Neural progenitor cell (in vitro differentiated cells): ENCODE data around the gene NT5C. TPM values are rescaled to one million over a fixed set of nuclear protein-coding genes. Genes with fewer than 3 reads are reported as not detected.

Experiments used
- DNase-seq: peaks from one replicate; pipeline ENCODE4 v3.0.0-alpha.2; 2016; ENCODE audit warnings: low spot score
- H2AFZ ChIP-seq: fragments of 200-600 bp; sonication (generic); replicated peaks from 2 replicates; pipeline ENCODE4 v1.6.1; 2016; ENCODE audit warnings: antibody characterized with exemption
- H3F3A ChIP-seq: fragments of 200-600 bp; sonication (generic); 2 replicates; pipeline ENCODE4 v1.6.1; 2016; ENCODE audit warnings: antibody characterized with exemption, low read depth
- H3K27ac ChIP-seq: fragments of 200-600 bp; sonication (generic); 2 replicates; pipeline ENCODE4 v1.5.1; 2016; ENCODE audit warnings: mild to moderate bottlenecking
- H3K27me3 ChIP-seq: fragments of 200-600 bp; sonication (generic); 2 replicates; pipeline ENCODE4 v1.6.1; 2016; ENCODE audit warnings: mild to moderate bottlenecking, moderate library complexity
- H3K36me3 ChIP-seq: fragments of 200-600 bp; sonication (generic); 2 replicates; pipeline ENCODE4 v1.5.1; 2016
- H3K4me1 ChIP-seq: fragments of 200-600 bp; sonication (generic); 2 replicates; pipeline ENCODE4 v1.6.1; 2016; ENCODE audit warnings: mixed run types
- H3K4me2 ChIP-seq: fragments of 200-600 bp; sonication (generic); 2 replicates; pipeline ENCODE4 v1.6.1; 2016
- H3K4me3 ChIP-seq: fragments of 200-600 bp; sonication (generic); 2 replicates; pipeline ENCODE4 v1.5.1; 2016
- H3K79me2 ChIP-seq: fragments of 200-600 bp; sonication (generic); 2 replicates; pipeline ENCODE4 v1.6.1; 2016; ENCODE audit warnings: low read depth
- H3K9ac ChIP-seq: fragments of 200-600 bp; sonication (generic); 2 replicates; pipeline ENCODE4 v1.6.1; 2016
- H3K9me3 ChIP-seq: fragments of 200-600 bp; sonication (generic); 2 replicates; pipeline ENCODE4 v1.5.1; 2016; ENCODE audit warnings: low read depth
- H4K20me1 ChIP-seq: fragments of 200-600 bp; sonication (generic); 2 replicates; pipeline ENCODE4 v1.6.1; 2016; ENCODE audit warnings: low read depth
- H3K27ac Mint-ChIP-seq: 3 replicates; pipeline ENCODE4 v1.8.0; 2021; ENCODE audit warnings: mixed read lengths
- H3K27me3 Mint-ChIP-seq: 2 replicates; pipeline ENCODE4 v1.8.0; 2022; ENCODE audit warnings: low read depth, mild to moderate bottlenecking, inconsistent platforms, moderate library complexity, mixed read lengths; ENCODE audit not compliant: insufficient read depth
- H3K36me3 Mint-ChIP-seq: 3 replicates; pipeline ENCODE4 v1.8.0; 2021; ENCODE audit warnings: mixed read lengths
- H3K4me1 Mint-ChIP-seq: 3 replicates; pipeline ENCODE4 v1.8.0; 2021; ENCODE audit warnings: mixed read lengths
- H3K4me3 Mint-ChIP-seq: 3 replicates; pipeline ENCODE4 v1.8.0; 2021; ENCODE audit warnings: mild to moderate bottlenecking, moderate library complexity, mixed read lengths
- H3K9me3 Mint-ChIP-seq: 3 replicates; pipeline ENCODE4 v1.8.0; 2020; ENCODE audit warnings: mixed read lengths
- EZH2 ChIP-seq: fragments of 200-600 bp; sonication (generic); IDR thresholded peaks from 2 replicates; pipeline ENCODE4 v1.6.1; 2017; ENCODE audit warnings: antibody characterized with exemption, mild to moderate bottlenecking, moderate library complexity
- EZH2phosphoT487 ChIP-seq: fragments of 200-600 bp; sonication (generic); IDR thresholded peaks from 2 replicates; pipeline ENCODE4 v1.6.1; 2017; ENCODE audit warnings: antibody characterized with exemption
- total RNA-seq: library from RNA; depleted of rRNA; stranded (reverse); fragments of >200 nt; gene quantifications from 2 replicates; pipeline ENCODE4 v1.2.3, GENCODE V29; 2015; ENCODE audit warnings: low replicate concordance
- TF ChIP-seq, protein P1 (sequence below): fragments of 200-600 bp; sonication (generic); IDR thresholded peaks from 2 replicates; pipeline ENCODE4 v1.5.1; 2017; ENCODE audit warnings: antibody characterized with exemption, mild to moderate bottlenecking

Gene NT5C
- total RNA-seq, 1 donor from 2014 or later: 45.8 TPM

DNA sequence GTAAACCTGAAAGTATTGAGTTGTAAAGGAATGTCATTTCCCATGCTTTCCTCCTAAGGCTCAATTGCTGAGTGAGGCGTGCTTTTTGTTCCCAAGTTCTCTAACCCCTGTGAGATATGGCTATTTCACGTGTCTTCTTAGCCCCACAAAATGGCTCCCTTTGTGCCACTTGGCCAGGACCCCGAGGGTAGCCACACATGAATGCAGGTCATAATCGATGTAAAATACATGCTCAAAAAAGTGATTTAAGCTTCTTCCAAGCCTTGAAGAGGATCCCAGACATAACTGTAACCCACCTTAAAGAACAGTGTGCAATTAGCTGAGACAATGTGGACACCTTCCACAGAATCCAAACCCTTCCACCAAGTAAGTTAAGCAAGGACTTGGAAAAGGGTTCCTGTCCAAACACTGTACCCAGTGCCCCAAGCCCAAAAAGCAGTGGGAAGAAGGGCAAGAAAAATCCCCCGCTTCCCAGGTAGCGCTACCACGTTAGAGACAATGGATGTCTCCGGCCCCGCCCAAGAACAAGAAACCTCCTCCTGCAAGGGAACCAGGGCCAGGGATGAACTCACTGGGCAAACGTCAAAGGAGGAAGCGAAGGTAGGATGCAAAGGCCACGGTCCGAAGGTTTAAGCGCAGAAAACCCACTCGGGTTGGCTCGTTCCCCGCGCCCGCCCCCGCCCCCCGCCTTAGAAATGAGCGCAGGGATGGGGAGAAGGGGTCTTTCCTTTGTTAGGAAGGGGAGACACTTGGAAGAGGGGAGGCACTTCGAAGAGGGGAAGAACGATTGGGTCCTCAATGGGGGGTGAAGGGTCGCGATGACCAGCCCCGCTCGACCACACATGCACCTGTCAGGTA is 21.6 kb upstream of the NT5C start:
- Histone ChIP-seq H3K9me3 (no peaks in the 10 kb centered on the region), H3K9ac (peak overlapping the region; percentile 87), H3F3A (peaks cover 22% of the 10 kb centered on the region), H3K27ac (no peak overlapping the region), H3K79me2 (peaks cover 61% of the 10 kb centered on the region), H3K4me3 (peak overlapping the region; percentile 98), H3K27me3 (no peaks in the 10 kb centered on the region), H3K4me2 (peak overlapping the region; percentile 89), H4K20me1 (peaks cover 63% of the 10 kb centered on the region), H2AFZ (no peak overlapping the region), H3K4me1 (peaks cover 17% of the 10 kb centered on the region), H3K36me3 (peaks cover 6% of the 10 kb centered on the region)
- no peaks in the 10 kb centered on the region for H3K9me3 Mint-ChIP-seq
- H3K36me3 Mint-ChIP-seq: peaks cover 11% of the 10 kb centered on the region
- peak overlapping the region; percentile 93 for H3K27ac Mint-ChIP-seq
- TF ChIP-seq, protein P1, sequence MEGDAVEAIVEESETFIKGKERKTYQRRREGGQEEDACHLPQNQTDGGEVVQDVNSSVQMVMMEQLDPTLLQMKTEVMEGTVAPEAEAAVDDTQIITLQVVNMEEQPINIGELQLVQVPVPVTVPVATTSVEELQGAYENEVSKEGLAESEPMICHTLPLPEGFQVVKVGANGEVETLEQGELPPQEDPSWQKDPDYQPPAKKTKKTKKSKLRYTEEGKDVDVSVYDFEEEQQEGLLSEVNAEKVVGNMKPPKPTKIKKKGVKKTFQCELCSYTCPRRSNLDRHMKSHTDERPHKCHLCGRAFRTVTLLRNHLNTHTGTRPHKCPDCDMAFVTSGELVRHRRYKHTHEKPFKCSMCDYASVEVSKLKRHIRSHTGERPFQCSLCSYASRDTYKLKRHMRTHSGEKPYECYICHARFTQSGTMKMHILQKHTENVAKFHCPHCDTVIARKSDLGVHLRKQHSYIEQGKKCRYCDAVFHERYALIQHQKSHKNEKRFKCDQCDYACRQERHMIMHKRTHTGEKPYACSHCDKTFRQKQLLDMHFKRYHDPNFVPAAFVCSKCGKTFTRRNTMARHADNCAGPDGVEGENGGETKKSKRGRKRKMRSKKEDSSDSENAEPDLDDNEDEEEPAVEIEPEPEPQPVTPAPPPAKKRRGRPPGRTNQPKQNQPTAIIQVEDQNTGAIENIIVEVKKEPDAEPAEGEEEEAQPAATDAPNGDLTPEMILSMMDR: no peak
- TF ChIP-seq EZH2phosphoT487: no peak
- TF ChIP-seq EZH2: no peak
- H3K27me3 Mint-ChIP-seq: peaks cover 5% of the 10 kb centered on the region
- H3K4me1 Mint-ChIP-seq: peaks cover 20% of the 10 kb centered on the region
- H3K4me3 Mint-ChIP-seq: peak overlapping the region; percentile 99
- peak; percentile 73 for DNase-seq

DNA sequence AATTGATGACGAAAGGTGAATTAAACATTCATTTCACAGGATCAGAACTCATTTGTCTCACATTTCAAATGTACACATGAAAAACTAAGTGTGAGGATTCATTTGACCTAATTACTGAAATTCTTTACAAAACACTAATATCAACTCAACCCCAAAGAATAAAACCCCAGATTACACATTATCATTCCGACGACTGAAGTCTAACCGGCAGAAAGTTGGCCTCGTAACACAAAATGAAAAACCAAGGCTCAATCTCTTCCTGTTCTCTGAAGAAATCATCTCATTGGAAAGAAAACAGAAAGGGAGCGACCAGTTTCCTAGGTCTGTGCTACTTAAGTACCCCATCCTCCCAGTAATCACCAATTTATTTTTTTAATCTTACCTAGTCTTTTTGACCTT is 21.0 kb upstream of the NT5C start:
- Mint-ChIP-seq H3K27ac (peak overlapping the region; percentile 93), H3K27me3 (peaks cover under 1% of the 10 kb centered on the region), H3K4me3 (peak overlapping the region; percentile 99), H3K4me1 (peaks cover 20% of the 10 kb centered on the region), H3K9me3 (no peaks in the 10 kb centered on the region), H3K36me3 (peaks cover 16% of the 10 kb centered on the region)
- TF ChIP-seq EZH2phosphoT487 (no peak), EZH2 (no peak)
- TF ChIP-seq, protein P1: no peak
- H3K4me1 ChIP-seq: peaks cover 17% of the 10 kb centered on the region
- no peaks in the 10 kb centered on the region for H3K27me3 ChIP-seq
- H3F3A ChIP-seq: peaks cover 22% of the 10 kb centered on the region
- no peak for DNase-seq
- peak overlapping the region; percentile 98 for H3K4me3 ChIP-seq
- H3K4me2 ChIP-seq: peak overlapping the region; percentile 89
- no peak overlapping the region for H2AFZ ChIP-seq
- H3K27ac ChIP-seq: no peak overlapping the region
- peak overlapping the region; percentile 87 for H3K9ac ChIP-seq
- peaks cover 13% of the 10 kb centered on the region for H3K36me3 ChIP-seq
- peaks cover 69% of the 10 kb centered on the region for H4K20me1 ChIP-seq
- peaks cover 68% of the 10 kb centered on the region for H3K79me2 ChIP-seq
- no peaks in the 10 kb centered on the region for H3K9me3 ChIP-seq

- TF ChIP-seq EZH2phosphoT487: no peak
- TF ChIP-seq, protein P1: no peak
- no peak for TF ChIP-seq EZH2
- H4K20me1 ChIP-seq: peaks cover 75% of the 10 kb centered on the region
- peak overlapping the region; percentile 87 for H3K9ac ChIP-seq
- no peak overlapping the region for H2AFZ ChIP-seq
- H3K36me3 ChIP-seq: peaks cover 19% of the 10 kb centered on the region
- no peak for DNase-seq
- Mint-ChIP-seq H3K27ac (no peak overlapping the region), H3K36me3 (peaks cover 18% of the 10 kb centered on the region), H3K27me3 (no peaks in the 10 kb centered on the region), H3K9me3 (no peaks in the 10 kb centered on the region), H3K4me3 (peak overlapping the region; percentile 99), H3K4me1 (peaks cover 20% of the 10 kb centered on the region)
- H3K27me3 ChIP-seq: no peaks in the 10 kb centered on the region
- H3K4me3 ChIP-seq: peak overlapping the region; percentile 98
- peak overlapping the region; percentile 89 for H3K4me2 ChIP-seq
- peaks cover 17% of the 10 kb centered on the region for H3K4me1 ChIP-seq
- peaks cover 73% of the 10 kb centered on the region for H3K79me2 ChIP-seq
- no peaks in the 10 kb centered on the region for H3K9me3 ChIP-seq
- H3K27ac ChIP-seq: no peak overlapping the region
- H3F3A ChIP-seq: peaks cover 27% of the 10 kb centered on the region
Observed at GRCh38 chr17:75151930-75152329, 20.4 kb upstream of the NT5C start.
